ENCODE measurements around the gene TNPO3. TPM values are rescaled to one million over a fixed set of nuclear protein-coding genes. Genes with fewer than 3 reads are reported as not detected.
A peak's percentile ranks its signal among the peaks of the same experiment; 100 is the strongest.

TNPO3 gene
- total RNA-seq, 4 donors from 2014 or later: 34.6 to 48.5 (median 45.2) TPM

DNA sequence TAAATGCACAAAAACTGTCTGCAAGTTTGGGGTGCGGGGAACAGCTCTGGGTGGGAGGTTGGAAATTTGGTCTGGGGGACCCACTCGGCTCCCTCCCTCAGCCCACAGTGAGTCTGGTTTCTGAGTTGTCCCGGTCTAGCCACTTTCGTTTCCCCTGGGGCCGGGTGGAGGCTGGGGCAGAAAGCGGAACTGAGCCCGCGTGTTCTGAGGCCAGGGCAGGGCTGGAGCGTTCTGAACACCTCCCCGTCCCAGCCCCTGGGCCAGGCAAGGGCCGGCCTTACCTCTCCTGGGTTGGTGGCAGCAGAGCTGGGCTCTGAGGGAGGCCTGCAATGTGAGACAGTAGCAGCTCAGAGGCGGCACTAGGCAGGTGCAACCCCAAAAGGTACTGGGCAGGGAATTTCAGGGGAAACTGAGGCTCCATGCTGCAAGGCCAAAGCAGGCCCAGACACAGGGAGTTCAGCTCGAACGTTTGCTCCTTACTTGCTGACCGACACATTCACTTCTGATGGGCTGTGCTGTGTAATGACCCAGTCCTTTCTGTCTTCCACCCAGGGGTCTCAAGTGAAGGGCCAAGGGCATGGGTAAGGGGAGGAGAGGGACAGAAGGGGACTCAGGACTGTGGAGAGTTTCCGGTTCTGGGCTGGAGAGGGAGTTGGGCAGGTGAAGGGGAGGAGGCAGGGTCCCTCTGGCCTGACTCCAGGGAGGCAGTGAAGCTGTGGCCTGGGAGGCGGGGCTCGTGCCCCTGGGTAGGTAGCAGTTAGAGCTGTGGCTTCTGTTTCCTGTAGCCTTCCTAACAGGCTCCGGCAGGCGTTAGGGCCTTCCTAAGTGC, 114.2 kb downstream of the TNPO3 start:
- H3K4me3 ChIP-seq: peak overlapping the region in 1 of 2 donors; percentile 58

DNA sequence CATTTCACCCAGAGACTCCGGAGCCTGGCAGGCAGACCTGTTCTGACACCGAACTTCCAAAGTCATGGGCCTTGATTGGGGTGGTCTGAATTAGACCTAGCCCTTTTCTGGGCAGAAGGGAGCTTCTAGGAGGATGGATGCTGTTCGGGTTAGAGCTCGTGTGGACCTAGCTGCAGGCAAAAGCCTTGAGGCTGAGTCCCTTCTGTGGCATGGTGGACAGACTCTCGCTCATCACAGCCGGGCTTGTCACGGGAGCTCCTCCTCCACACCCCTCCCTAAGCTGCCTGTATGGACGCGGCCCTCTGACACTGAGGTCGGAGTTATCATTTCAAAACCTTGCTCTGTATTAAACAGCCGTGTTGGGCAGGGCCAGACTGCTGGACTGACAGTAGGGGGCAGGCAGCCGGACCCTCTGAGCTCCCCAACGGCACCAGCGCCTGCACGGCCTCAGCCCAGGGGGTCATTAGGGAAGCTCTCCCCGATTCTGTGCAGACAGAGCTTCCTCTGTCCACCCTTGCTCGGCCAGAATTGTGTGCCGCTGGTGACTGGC, 115.0 kb downstream of the TNPO3 start:
- H3K27me3 ChIP-seq: peaks cover 61% of the 10 kb centered on the region
- peaks cover 0 to 21% (median 10%) of the 10 kb centered on the region in 3 donors for H3K4me1 ChIP-seq
- H3K36me3 ChIP-seq: no peaks in the 10 kb centered on the region
- 73% methylated on average over 4 of the region's 18 CpGs; no CpG with 5 or more reads in 1 of the 2 donors for WGBS, 2 donors (ENCODE audit: low coverage in 1 of 2)
- TF ChIP-seq, protein P1, sequence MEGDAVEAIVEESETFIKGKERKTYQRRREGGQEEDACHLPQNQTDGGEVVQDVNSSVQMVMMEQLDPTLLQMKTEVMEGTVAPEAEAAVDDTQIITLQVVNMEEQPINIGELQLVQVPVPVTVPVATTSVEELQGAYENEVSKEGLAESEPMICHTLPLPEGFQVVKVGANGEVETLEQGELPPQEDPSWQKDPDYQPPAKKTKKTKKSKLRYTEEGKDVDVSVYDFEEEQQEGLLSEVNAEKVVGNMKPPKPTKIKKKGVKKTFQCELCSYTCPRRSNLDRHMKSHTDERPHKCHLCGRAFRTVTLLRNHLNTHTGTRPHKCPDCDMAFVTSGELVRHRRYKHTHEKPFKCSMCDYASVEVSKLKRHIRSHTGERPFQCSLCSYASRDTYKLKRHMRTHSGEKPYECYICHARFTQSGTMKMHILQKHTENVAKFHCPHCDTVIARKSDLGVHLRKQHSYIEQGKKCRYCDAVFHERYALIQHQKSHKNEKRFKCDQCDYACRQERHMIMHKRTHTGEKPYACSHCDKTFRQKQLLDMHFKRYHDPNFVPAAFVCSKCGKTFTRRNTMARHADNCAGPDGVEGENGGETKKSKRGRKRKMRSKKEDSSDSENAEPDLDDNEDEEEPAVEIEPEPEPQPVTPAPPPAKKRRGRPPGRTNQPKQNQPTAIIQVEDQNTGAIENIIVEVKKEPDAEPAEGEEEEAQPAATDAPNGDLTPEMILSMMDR (IDR thresholded peaks at IDR 0.05): no peak
- TF ChIP-seq POLR2AphosphoS5 (IDR thresholded peaks at IDR 0.05) (no peak), POLR2A (IDR thresholded peaks at IDR 0.05) (no peak), EP300 (IDR thresholded peaks at IDR 0.05) (no peak)
- no peaks in the 10 kb centered on the region for H3K9me3 ChIP-seq
- H3K27ac ChIP-seq: peak overlapping the region in 2 of 4 donors; percentile 3 to 47
- peak overlapping the region in 1 of 2 donors; percentile 58 for H3K4me3 ChIP-seq
- no peak for ATAC-seq

More for the DNA sequence above, 114.2 kb downstream of the TNPO3 start:
- H3K27me3 ChIP-seq: peaks cover 56% of the 10 kb centered on the region
- H3K27ac ChIP-seq: peak overlapping the region in 1 of 4 donors; percentile 47
- 59 to 85% methylated on average over 2 to 4 of the region's 20 CpGs for WGBS, 2 donors (ENCODE audit: low coverage in 1 of 2)
- no peaks in the 10 kb centered on the region for H3K9me3 ChIP-seq
- no peaks in the 10 kb centered on the region for H3K36me3 ChIP-seq
- ATAC-seq: peak; percentile 31
- TF ChIP-seq EP300 (IDR thresholded peaks at IDR 0.05): no peak
- TF ChIP-seq, protein P1 (IDR thresholded peaks at IDR 0.05): no peak
- TF ChIP-seq POLR2AphosphoS5 (IDR thresholded peaks at IDR 0.05): no peak
- TF ChIP-seq POLR2A (IDR thresholded peaks at IDR 0.05): no peak
- peaks cover 0 to 21% (median 10%) of the 10 kb centered on the region in 3 donors for H3K4me1 ChIP-seq

DNA sequence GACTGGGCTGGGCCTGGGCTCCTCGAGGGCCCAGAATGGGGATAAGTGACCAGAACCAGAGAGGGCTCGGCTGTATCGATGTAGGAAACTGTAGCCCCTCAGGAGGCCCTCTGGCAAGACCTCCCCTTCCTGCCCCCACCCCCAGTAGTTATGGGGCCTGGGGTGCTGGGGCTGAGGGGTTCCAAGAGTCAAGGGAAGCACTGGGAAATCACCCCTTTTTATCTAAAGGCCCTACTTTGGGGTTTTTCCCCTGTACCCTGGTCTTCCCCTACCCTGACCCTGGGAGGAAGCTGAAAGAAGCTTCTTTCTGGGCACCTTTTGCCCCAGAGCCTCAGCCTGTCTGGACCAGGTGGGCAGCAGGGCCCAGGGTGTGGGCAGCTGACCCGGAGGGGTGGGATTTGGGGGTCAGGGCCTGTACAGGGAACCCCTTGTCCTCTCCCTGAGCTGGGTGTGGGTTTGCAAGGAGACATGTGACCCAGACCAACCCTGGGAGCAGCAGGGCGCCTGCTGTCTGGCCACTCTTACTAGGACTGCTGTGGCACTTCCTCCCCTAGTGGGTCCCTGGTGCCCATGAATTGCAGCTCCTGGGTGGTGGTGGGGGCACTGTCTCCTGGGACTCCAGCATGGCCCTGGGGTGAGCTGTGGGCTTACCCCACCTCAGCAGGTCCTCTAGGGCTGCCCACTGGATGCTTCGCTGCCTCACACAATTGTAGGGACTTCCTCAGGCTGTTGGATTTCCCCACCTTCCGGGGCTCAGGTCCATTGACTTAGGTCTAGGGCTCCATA, 115.6 kb downstream of the TNPO3 start:
- WGBS, 2 donors (ENCODE audit: low coverage in 1 of 2): 80% methylated on average over 1 of the region's 7 CpGs; no CpG with 5 or more reads in 1 of the 2 donors
- Histone ChIP-seq H3K4me1 (peaks cover 0 to 21% (median 10%) of the 10 kb centered on the region in 3 donors), H3K4me3 (peak overlapping the region in 1 of 2 donors; percentile 58), H3K9me3 (no peaks in the 10 kb centered on the region), H3K27me3 (peaks cover 68% of the 10 kb centered on the region), H3K36me3 (no peaks in the 10 kb centered on the region), H3K27ac (peak overlapping the region in 3 of 4 donors; percentile 3 to 43 (median 42))
- TF ChIP-seq EP300 (IDR thresholded peaks at IDR 0.05) (no peak), POLR2A (IDR thresholded peaks at IDR 0.05) (no peak), POLR2AphosphoS5 (IDR thresholded peaks at IDR 0.05) (no peak)
- TF ChIP-seq, protein P1 (IDR thresholded peaks at IDR 0.05): no peak
- no peak for ATAC-seq

DNA sequence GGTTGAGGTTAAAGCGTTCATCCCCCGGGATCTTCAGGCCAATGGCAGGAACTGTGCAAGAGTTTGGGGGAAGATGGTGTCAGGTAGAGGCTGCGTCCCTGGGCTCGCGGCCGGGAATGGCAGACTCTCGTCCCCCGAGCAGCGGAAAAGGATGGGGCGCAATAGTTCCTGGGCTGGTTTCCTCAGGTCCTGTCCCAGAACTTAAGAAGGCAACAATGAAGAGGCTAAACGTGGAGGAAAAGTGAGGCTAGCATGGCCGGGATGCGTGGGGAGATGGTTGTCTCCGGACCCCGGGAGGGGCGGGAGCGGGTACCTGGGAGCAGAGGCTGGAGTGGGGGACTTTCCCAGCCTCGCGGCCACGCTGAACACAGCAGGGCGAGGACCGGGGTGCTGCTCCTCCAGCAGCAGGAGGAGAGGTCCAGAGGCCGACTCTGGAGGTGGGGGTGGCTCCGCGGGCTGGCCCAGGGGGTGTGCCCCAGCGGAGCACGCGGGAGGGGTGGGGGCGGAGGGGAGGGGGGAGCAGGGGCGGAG, 116.3 kb downstream of the TNPO3 start:
- H3K4me3 ChIP-seq: peak overlapping the region; percentile 22 to 58
- H3K4me1 ChIP-seq: peaks cover 0 to 21% (median 10%) of the 10 kb centered on the region in 3 donors
- TF ChIP-seq EP300 (IDR thresholded peaks at IDR 0.05): no peak
- TF ChIP-seq POLR2A (IDR thresholded peaks at IDR 0.05): no peak
- TF ChIP-seq, protein P1 (IDR thresholded peaks at IDR 0.05): no peak
- no peak for TF ChIP-seq POLR2AphosphoS5 (IDR thresholded peaks at IDR 0.05)
- H3K36me3 ChIP-seq: no peaks in the 10 kb centered on the region
- WGBS, 2 donors (ENCODE audit: low coverage in 1 of 2): 2% methylated on average over 9 to 20 of the region's 30 CpGs
- H3K27me3 ChIP-seq: peaks cover 73% of the 10 kb centered on the region
- H3K9me3 ChIP-seq: no peaks in the 10 kb centered on the region
- H3K27ac ChIP-seq: peak overlapping the region in 2 of 4 donors; percentile 43 to 73
- peak; percentile 13 for ATAC-seq

Data from gastroesophageal sphincter (tissue), 4 donors.